ENCODE data around the gene EZH1.

- TF ChIP-seq POLR2A (IDR thresholded peaks at IDR 0.05) (no peak), CTCF (IDR thresholded peaks at IDR 0.05 in 4 of 5, conservative IDR thresholded peaks at IDR 0.05 in 1 of 5) (no peak)
These were observed 36.2 kb upstream of the EZH1 start for GRCh38 chr17:42780851-42781638.
